Limb (tissue), 2 donors: Measurements from ENCODE around the gene SLC9A3.
"Not testable (repeated sequence)": the region's sequence is repeated elsewhere in the genome, so short reads cannot be mapped to it uniquely, and the experiment has no call there.

Experiments used
- DNase-seq, 2 donors: peaks; one replicate each; pipeline ENCODE4 v3.0.0-alpha.2; 2016; ENCODE audit errors: extremely low spot score in 2 of 2

The SLC9A3 gene

GRCh38 chr5:477247-477646 is 47.0 kb downstream of the SLC9A3 start:
- no peak for DNase-seq

- DNase-seq, result no peak
Observed at GRCh38 chr5:476814-477175, 47.5 kb downstream of the SLC9A3 start.

- no peak for DNase-seq
Observed at GRCh38 chr5:476102-476813, 48.0 kb downstream of the SLC9A3 start.

GRCh38 chr5:475704-476101 is 48.5 kb downstream of the SLC9A3 start:
- DNase-seq, result no peak

- DNase-seq, result peak in 1 of 2 donors; percentile 45
Observed at GRCh38 chr5:474840-475661, 49.2 kb downstream of the SLC9A3 start.

- not testable (repeated sequence) for DNase-seq
Observed at GRCh38 chr5:474232-474839, 49.9 kb downstream of the SLC9A3 start.

- peak in 1 of 2 donors; percentile 68 for DNase-seq
Observed at GRCh38 chr5:473551-474192, 50.6 kb downstream of the SLC9A3 start.

GRCh38 chr5:472656-473550 is 51.3 kb downstream of the SLC9A3 start:
- DNase-seq, result peak; percentile 82 to 93

- DNase-seq, result peak in 1 of 2 donors; percentile 61
Observed at GRCh38 chr5:472076-472655, 52.1 kb downstream of the SLC9A3 start.

GRCh38 chr5:471750-472058 is 52.5 kb downstream of the SLC9A3 start:
- no peak for DNase-seq

- peak in 1 of 2 donors; percentile 20 for DNase-seq
Observed at GRCh38 chr5:470961-471749, 53.1 kb downstream of the SLC9A3 start.

GRCh38 chr5:469752-470483 is 54.3 kb downstream of the SLC9A3 start:
- peak in 1 of 2 donors; percentile 24 for DNase-seq

GRCh38 chr5:468401-468800 is 55.8 kb downstream of the SLC9A3 start:
- DNase-seq, result no peak

- DNase-seq, result peak in 1 of 2 donors; percentile 14
Observed at GRCh38 chr5:466661-467310, 57.5 kb downstream of the SLC9A3 start.

- peak in 1 of 2 donors; percentile 22 for DNase-seq
Observed at GRCh38 chr5:465591-466403, 58.5 kb downstream of the SLC9A3 start.

GRCh38 chr5:464843-465590 is 59.2 kb downstream of the SLC9A3 start:
- peak in 1 of 2 donors; percentile 16 for DNase-seq

- peak in 1 of 2 donors; percentile 16 for DNase-seq
Observed at GRCh38 chr5:464446-464842, 59.8 kb downstream of the SLC9A3 start.
